HG02970 (cell line): ENCODE data around the gene LHFPL2.
"Not testable (repeated sequence)": the region's sequence is repeated elsewhere in the genome, so short reads cannot be mapped to it uniquely, and the experiment has no call there.

ENCODE experiments used
- ATAC-seq: cut with Tn5 transposase; IDR thresholded peaks from one replicate; pipeline ENCODE4 v1.9.1; 2021; ENCODE audit warnings: mild to moderate bottlenecking, moderate library complexity, moderate number of reproducible peaks; ENCODE audit not compliant: unreplicated experiment, low FRiP score

Gene LHFPL2

GRCh38 chr5:78667461-78668103, 19.0 kb upstream of the LHFPL2 start:
- no peak for ATAC-seq

GRCh38 chr5:78666975-78667374, 18.4 kb upstream of the LHFPL2 start:
- ATAC-seq, result not testable (repeated sequence)

- ATAC-seq, result no peak
These were observed 17.5 kb upstream of the LHFPL2 start for GRCh38 chr5:78666041-78666444.

- no peak for ATAC-seq
These were observed 17.0 kb upstream of the LHFPL2 start for GRCh38 chr5:78665534-78665933.

- no peak for ATAC-seq
These were observed 13.8 kb upstream of the LHFPL2 start for GRCh38 chr5:78662323-78662722.

GRCh38 chr5:78661691-78662090, 13.1 kb upstream of the LHFPL2 start:
- ATAC-seq, result no peak

GRCh38 chr5:78661044-78661443, 12.5 kb upstream of the LHFPL2 start:
- no peak for ATAC-seq

- no peak for ATAC-seq
These were observed 11.8 kb upstream of the LHFPL2 start for GRCh38 chr5:78660401-78660800.

GRCh38 chr5:78659714-78660113, 11.1 kb upstream of the LHFPL2 start:
- ATAC-seq, result no peak

- ATAC-seq, result no peak
These were observed 10.5 kb upstream of the LHFPL2 start for GRCh38 chr5:78659114-78659513.

- ATAC-seq, result no peak
These were observed 8.6 kb upstream of the LHFPL2 start for GRCh38 chr5:78657201-78657600.

- no peak for ATAC-seq
These were observed 7.2 kb upstream of the LHFPL2 start for GRCh38 chr5:78655746-78656290.

- ATAC-seq, result no peak
These were observed 5.8 kb upstream of the LHFPL2 start for GRCh38 chr5:78654386-78654785.

- no peak for ATAC-seq
These were observed 5.3 kb upstream of the LHFPL2 start for GRCh38 chr5:78653681-78654366.

GRCh38 chr5:78653031-78653430, 4.5 kb upstream of the LHFPL2 start:
- ATAC-seq, result no peak

- ATAC-seq, result no peak
These were observed 2.9 kb upstream of the LHFPL2 start for GRCh38 chr5:78651468-78651867.

- no peak for ATAC-seq
These were observed 2.0 kb upstream of the LHFPL2 start for GRCh38 chr5:78650531-78650930.

GRCh38 chr5:78649861-78650496, 1.4 kb upstream of the LHFPL2 start:
- no peak for ATAC-seq

GRCh38 chr5:78649211-78649695, 681 bp upstream of the LHFPL2 start:
- no peak for ATAC-seq

- ATAC-seq, result peak; percentile 26
These were observed 674 bp downstream of the LHFPL2 start for GRCh38 chr5:78647838-78648358.

GRCh38 chr5:78647351-78647818, 1.2 kb downstream of the LHFPL2 start:
- ATAC-seq, result no peak
